ENCODE data around the gene ZNF419.
A peak's percentile ranks its signal among the peaks of the same experiment; 100 is the strongest.
"Not testable (repeated sequence)": the region's sequence is repeated elsewhere in the genome, so short reads cannot be mapped to it uniquely, and the experiment has no call there.

The ZNF419 gene

GRCh38 chr19:57506163-57506562 lies 18.6 kb downstream of the ZNF419 start:
- no peak for DNase-seq (ENCODE audit: extremely low read depth, low read depth)
- no peak overlapping the region for H3K4me3 ChIP-seq (replicated peaks; ENCODE audit: low read depth, low read length)
- TF ChIP-seq CTCF (IDR thresholded peaks at IDR 0.05; ENCODE audit: low read depth, low read length, missing control alignments): no peak

- no peak overlapping the region for H3K4me3 ChIP-seq (replicated peaks; ENCODE audit: low read depth, low read length)
- no peak for DNase-seq (ENCODE audit: extremely low read depth, low read depth)
- no peak for TF ChIP-seq CTCF (IDR thresholded peaks at IDR 0.05; ENCODE audit: low read depth, low read length, missing control alignments)
Observed at GRCh38 chr19:57511484-57511883, 23.9 kb downstream of the ZNF419 start.

GRCh38 chr19:57512845-57513244 lies 25.3 kb downstream of the ZNF419 start:
- H3K4me3 ChIP-seq (replicated peaks; ENCODE audit: low read depth, low read length): no peak overlapping the region
- no peak for DNase-seq (ENCODE audit: extremely low read depth, low read depth)
- TF ChIP-seq CTCF (IDR thresholded peaks at IDR 0.05; ENCODE audit: low read depth, low read length, missing control alignments): no peak

- no peak for TF ChIP-seq CTCF (IDR thresholded peaks at IDR 0.05; ENCODE audit: low read depth, low read length, missing control alignments)
- H3K4me3 ChIP-seq (replicated peaks; ENCODE audit: low read depth, low read length): no peak overlapping the region
- DNase-seq (ENCODE audit: extremely low read depth, low read depth): no peak
Observed at GRCh38 chr19:57515255-57515654, 27.7 kb downstream of the ZNF419 start.

GRCh38 chr19:57518021-57518420 lies 30.5 kb downstream of the ZNF419 start:
- not testable (repeated sequence) for H3K4me3 ChIP-seq (replicated peaks; ENCODE audit: low read depth, low read length); DNase-seq (ENCODE audit: extremely low read depth, low read depth)

GRCh38 chr19:57527136-57527881 lies 39.8 kb downstream of the ZNF419 start, which contains the start of gene ZNF549:
TSS of gene ZNF549 (plus strand) at chr19:57527356. CDS start at chr19:57527574, 218 bp downstream.
- peak; percentile 83 for DNase-seq (ENCODE audit: extremely low read depth, low read depth)
- no peak for TF ChIP-seq CTCF (IDR thresholded peaks at IDR 0.05; ENCODE audit: low read depth, low read length, missing control alignments)
- H3K4me3 ChIP-seq (replicated peaks; ENCODE audit: low read depth, low read length): peak within 1 kb of the TSS; percentile 98

- no peak for TF ChIP-seq CTCF (IDR thresholded peaks at IDR 0.05; ENCODE audit: low read depth, low read length, missing control alignments)
- H3K4me3 ChIP-seq (replicated peaks; ENCODE audit: low read depth, low read length): no peak overlapping the region
- DNase-seq (ENCODE audit: extremely low read depth, low read depth): no peak
Observed at GRCh38 chr19:57537953-57538547, 50.5 kb downstream of the ZNF419 start.

All from HFF-Myc (cell line).